HEK293 (cell line): ENCODE data around the gene CRK.

Experiments
- CTCF ChIA-PET: fragments of 350-600 bp; formaldehyde crosslinking; extraction: SDS; loops from one replicate; lab custom pipeline; 2021; ENCODE audit warnings: antibody characterized with exemption; lab: Yijun Ruan, JAX
- POLR2A ChIA-PET: fragments of 300-600 bp; formaldehyde crosslinking; extraction: SDS; loops from one replicate; lab custom pipeline; 2020; ENCODE audit warnings: antibody characterized with exemption, inconsistent platforms; lab: Yijun Ruan, JAX
- H3K27ac ChIP-seq: fragments of 200-500 bp; sonication (Bioruptor generic); 2 replicates; pipeline ENCODE4 v1.5.1; 2014; ENCODE audit warnings: low read depth, low read length, control low read depth, inconsistent platforms; ENCODE audit errors: extremely low read depth
- H3K36me3 ChIP-seq, 2 experiments: fragments of 200-500 bp in 1 of 2; sonication (Bioruptor generic) in 1 of 2; 1 replicate in 1 of 2; 2 replicates in 1 of 2; pipeline ENCODE4 v1.5.1; 2014 to 2017; ENCODE audit warnings: inconsistent platforms in 2 of 2, low read length in 2 of 2; ENCODE audit not compliant: control insufficient read depth in 2 of 2, insufficient read depth in 1 of 2
- H3K4me1 ChIP-seq: fragments of 200-500 bp; sonication (Bioruptor generic); 2 replicates; pipeline ENCODE4 v1.5.1; 2014; ENCODE audit warnings: mild to moderate bottlenecking, low read length, inconsistent platforms; ENCODE audit not compliant: control insufficient read depth, insufficient read depth
- H3K4me3 ChIP-seq: 2 replicates; pipeline ENCODE4 v1.5.1; 2011; ENCODE audit warnings: low read depth, mild to moderate bottlenecking, control low read depth, low read length, moderate library complexity
- H3K9me3 ChIP-seq: fragments of 200-500 bp; sonication (Bioruptor generic); 2 replicates; pipeline ENCODE4 v1.5.1; 2014; ENCODE audit warnings: low read depth, low read length, inconsistent platforms; ENCODE audit not compliant: control insufficient read depth, insufficient read depth
- EGR2 ChIP-seq: fragments of 450-650 bp; formaldehyde crosslinking; IDR thresholded peaks from 2 replicates; pipeline ENCODE4 v1.5.1; 2016; ENCODE audit warnings: low read depth, missing biosample characterization, missing genetic modification characterization
- GLIS2 ChIP-seq: fragments of 450-650 bp; formaldehyde crosslinking; IDR thresholded peaks from 2 replicates; pipeline ENCODE4 v1.5.1; 2016; ENCODE audit warnings: missing biosample characterization, missing genetic modification characterization
- KLF16 ChIP-seq: fragments of 450-650 bp; formaldehyde crosslinking; IDR thresholded peaks from 2 replicates; pipeline ENCODE4 v1.5.1; 2017; ENCODE audit warnings: missing biosample characterization, missing genetic modification characterization
- PATZ1 ChIP-seq: fragments of 450-650 bp; formaldehyde crosslinking; IDR thresholded peaks from 2 replicates; pipeline ENCODE4 v1.5.1; 2016; ENCODE audit warnings: missing biosample characterization, missing genetic modification characterization
- SP2 ChIP-seq: fragments of 450-650 bp; formaldehyde crosslinking; IDR thresholded peaks from 2 replicates; pipeline ENCODE4 v1.5.1; 2016; ENCODE audit warnings: missing biosample characterization, missing genetic modification characterization
- SP3 ChIP-seq: fragments of 450-650 bp; formaldehyde crosslinking; IDR thresholded peaks from 2 replicates; pipeline ENCODE4 v1.5.1; 2016; ENCODE audit warnings: missing biosample characterization, missing genetic modification characterization
- SP7 ChIP-seq: fragments of 450-650 bp; formaldehyde crosslinking; IDR thresholded peaks from 2 replicates; pipeline ENCODE4 v1.5.1; 2016; ENCODE audit warnings: missing biosample characterization, missing genetic modification characterization
- WT1 ChIP-seq: fragments of 450-650 bp; formaldehyde crosslinking; IDR thresholded peaks from 2 replicates; pipeline ENCODE4 v1.5.1; 2016; ENCODE audit warnings: missing biosample characterization, missing genetic modification characterization
- ZBTB11 ChIP-seq: fragments of 450-650 bp; formaldehyde crosslinking; conservative IDR thresholded peaks from 2 replicates; pipeline ENCODE4 v1.5.1; 2016; ENCODE audit warnings: low read depth, missing biosample characterization, missing genetic modification characterization
- ZBTB20 ChIP-seq: fragments of 450-650 bp; formaldehyde crosslinking; IDR thresholded peaks from 2 replicates; pipeline ENCODE4 v1.5.1; 2016; ENCODE audit warnings: missing biosample characterization, missing genetic modification characterization
- ZBTB26 ChIP-seq: fragments of 450-650 bp; formaldehyde crosslinking; optimal IDR thresholded peaks from 2 replicates; pipeline ENCODE3; 2016; ENCODE audit warnings: missing biosample characterization, mild to moderate bottlenecking, missing genetic modification characterization
- ZBTB8A ChIP-seq: fragments of 450-650 bp; formaldehyde crosslinking; IDR thresholded peaks from 2 replicates; pipeline ENCODE4 v1.5.1; 2016; ENCODE audit warnings: missing biosample characterization, missing genetic modification characterization
- ZEB2 ChIP-seq: fragments of 450-650 bp; formaldehyde crosslinking; IDR thresholded peaks from 2 replicates; pipeline ENCODE4 v1.5.1; 2016; ENCODE audit warnings: missing biosample characterization, missing genetic modification characterization
- ZFHX2 ChIP-seq: fragments of 450-650 bp; formaldehyde crosslinking; conservative IDR thresholded peaks from 2 replicates; pipeline ENCODE4 v1.5.1; 2016; ENCODE audit warnings: missing biosample characterization, missing genetic modification characterization
- ZFP69B ChIP-seq: fragments of 450-650 bp; formaldehyde crosslinking; IDR thresholded peaks from 2 replicates; pipeline ENCODE4 v1.5.1; 2016; ENCODE audit warnings: missing biosample characterization, missing genetic modification characterization
- ZNF121 ChIP-seq: fragments of 450-650 bp; formaldehyde crosslinking; IDR thresholded peaks from 2 replicates; pipeline ENCODE4 v1.5.1; 2016; ENCODE audit warnings: missing biosample characterization, missing genetic modification characterization
- ZNF335 ChIP-seq: fragments of 450-650 bp; formaldehyde crosslinking; conservative IDR thresholded peaks from 2 replicates; pipeline ENCODE4 v1.5.1; 2016; ENCODE audit warnings: missing biosample characterization, missing genetic modification characterization
- ZNF398 ChIP-seq: fragments of 450-650 bp; formaldehyde crosslinking; IDR thresholded peaks from 2 replicates; pipeline ENCODE4 v1.5.1; 2017; ENCODE audit warnings: missing biosample characterization, missing genetic modification characterization
- ZNF449 ChIP-seq: fragments of 450-650 bp; formaldehyde crosslinking; IDR thresholded peaks from 2 replicates; pipeline ENCODE4 v1.5.1; 2017; ENCODE audit warnings: missing biosample characterization, mild to moderate bottlenecking, missing genetic modification characterization, moderate library complexity
- ZNF660 ChIP-seq: fragments of 450-650 bp; IDR thresholded peaks from 2 replicates; pipeline ENCODE4 v1.5.1; 2018; ENCODE audit warnings: missing biosample characterization, mild to moderate bottlenecking, missing genetic modification characterization
- ZNF768 ChIP-seq: fragments of 450-650 bp; formaldehyde crosslinking; IDR thresholded peaks from 2 replicates; pipeline ENCODE4 v1.5.1; 2018; ENCODE audit warnings: missing biosample characterization, mild to moderate bottlenecking, missing genetic modification characterization
- ZSCAN30 ChIP-seq: fragments of 450-650 bp; IDR thresholded peaks from 2 replicates; pipeline ENCODE4 v1.5.1; 2018; ENCODE audit warnings: missing biosample characterization, mild to moderate bottlenecking, missing genetic modification characterization, moderate library complexity

CRK gene

GRCh38 chr17:1485423-1486376 is 29.7 kb upstream of the CRK start (continued):
- 0 out of 2 replicates have a peak, but pooled peaks have one; percentile 15 for TF ChIP-seq ZNF660 (tag by site-specific recombination)
- peak; percentile 17 for TF ChIP-seq ZNF335 (tag by site-specific recombination)
- TF ChIP-seq ZBTB20 (tag by site-specific recombination) = peak; percentile 54; the same call in 1 of the 2 replicates
- TF ChIP-seq SP2 = peak; percentile 56
- peak; percentile 29; the same call in 1 of the 2 replicates for TF ChIP-seq SP7 (tag by site-specific recombination)
- TF ChIP-seq KLF16 (tag by site-specific recombination) = peak; percentile 17; the same call in 1 of the 2 replicates
- 0 out of 2 replicates have a peak, but pooled peaks have one; percentile 13 for TF ChIP-seq ZFP69B (tag by site-specific recombination)
- no peak for TF ChIP-seq ZNF768 (tag by site-specific recombination)
- no peak for TF ChIP-seq WT1
- no peak for TF ChIP-seq ZNF121 (tag by site-specific recombination)
- peak; percentile 68 for TF ChIP-seq ZBTB11
- TF ChIP-seq ZBTB26 (tag by site-specific recombination) = peak; percentile 47
- peak; percentile 59 for TF ChIP-seq ZBTB8A (tag by site-specific recombination)
- peak; percentile 93 for TF ChIP-seq ZSCAN30 (tag by site-specific recombination)
- TF ChIP-seq ZEB2 (tag by site-specific recombination) = 0 out of 2 replicates have a peak, but pooled peaks have one; percentile 42

GRCh38 chr17:1484676-1485422 is 28.8 kb upstream of the CRK start:
- Histone ChIP-seq H3K36me3 (peaks cover 13 to 36% of the 10 kb centered on the region in 2 experiments; a peak in 2 of 3 replicates), H3K9me3 (no peaks in the 10 kb centered on the region), H3K4me3 (peak overlapping the region; percentile 62), H3K27ac (peak overlapping the region; percentile 66; the same call in 1 of the 2 replicates), H3K4me1 (peaks cover 4% of the 10 kb centered on the region; the same call in 1 of the 2 replicates)
- CTCF ChIA-PET = interaction anchor here (0.6 to 1.3 kb wide), 2 partner anchors 31 kb away, joined by 3 to 6 read pairs; partner anchors contain the start of gene INPP5K
- POLR2A ChIA-PET = interaction anchor here (0.5 to 1.3 kb wide), 8 partner anchors 11 to 835 kb away, joined by 3 to 7 read pairs (median 4); partner anchors contain the start of gene YWHAE
- TF ChIP-seq GLIS2 (peak; percentile 75), SP3 (tag by site-specific recombination) (peak; percentile 41), EGR2 (tag by site-specific recombination) (peak; percentile 86), ZFHX2 (tag by site-specific recombination) (peak; percentile 92), ZNF449 (tag by site-specific recombination) (0 out of 2 replicates have a peak, but pooled peaks have one; percentile 19), PATZ1 (tag by site-specific recombination) (peak; percentile 70), ZBTB20 (tag by site-specific recombination) (peak; percentile 31; the same call in 1 of the 2 replicates), ZNF335 (tag by site-specific recombination) (peak; percentile 93), ZNF398 (tag by site-specific recombination) (peak; percentile 66)
